ENCODE results near the gene ZBTB7C. TPM values are rescaled to one million over a fixed set of nuclear protein-coding genes. Genes with fewer than 3 reads are reported as not detected.

ZBTB7C gene
- total and polyA plus RNA-seq, 4 donors: 0.19 to 1.1 (median 0.45) TPM

DNA sequence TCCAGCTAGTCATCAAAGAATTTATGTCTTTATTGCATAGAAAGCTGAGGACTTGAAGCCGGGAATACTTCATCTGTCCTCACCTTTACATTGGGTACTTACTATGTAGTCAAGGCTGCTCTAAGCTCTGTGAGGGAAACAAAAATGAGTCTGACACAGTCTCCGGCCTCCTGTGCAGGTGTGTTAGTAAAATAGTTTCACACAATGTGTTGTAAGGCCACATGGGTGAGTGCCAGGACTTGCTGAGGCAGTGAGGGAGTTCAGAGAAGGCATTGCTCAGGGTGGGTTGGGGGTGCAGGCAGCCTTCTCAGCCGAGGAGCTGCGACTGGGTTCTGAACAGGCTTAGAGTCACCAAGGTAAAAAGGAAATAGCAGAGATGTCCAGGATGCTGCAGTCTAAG is 424.2 kb downstream of the ZBTB7C start (continued):
- TF ChIP-seq ZBTB33 (IDR thresholded peaks at IDR 0.05) (no peak), SP1 (IDR thresholded peaks at IDR 0.05) (no peak), HNF4A (conservative IDR thresholded peaks at IDR 0.05) (no peak)

DNA sequence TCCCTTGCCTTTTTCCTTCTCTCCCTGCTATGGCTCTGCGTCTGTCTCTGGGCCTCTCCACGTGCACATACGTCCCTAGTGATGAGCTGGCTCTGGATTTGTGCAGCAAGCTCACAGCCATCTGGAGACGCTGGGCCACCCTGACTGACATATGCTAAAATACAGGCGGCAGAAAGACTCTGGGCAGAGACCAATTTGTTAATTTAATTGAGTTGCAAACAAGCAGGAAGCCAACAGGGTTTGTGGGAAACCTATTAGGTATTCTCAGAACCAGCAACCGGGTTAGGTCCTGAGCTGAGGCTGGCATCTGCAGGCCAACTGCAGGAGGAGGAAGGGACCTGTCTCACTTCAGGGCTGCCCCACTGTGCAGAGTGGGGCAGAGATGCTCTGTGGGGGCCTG is 425.2 kb downstream of the ZBTB7C start:
- Histone ChIP-seq H3K4me1 (ENCODE audit: control insufficient read depth in 4 of 4, insufficient read depth in 4 of 4, low read length in 3 of 4) (no peaks in the 10 kb centered on the region), H3K27ac (ENCODE audit: low read depth in 1 of 2, low read length in 2 of 2) (no peak overlapping the region), H3K4me3 (ENCODE audit: low read depth in 1 of 3, low read length in 3 of 3) (no peak overlapping the region), H3K9me3 (ENCODE audit: control insufficient read depth in 4 of 4, low read length in 3 of 4) (no peaks in the 10 kb centered on the region), H3K9ac (ENCODE audit: low read depth in 1 of 2, low read length in 2 of 2) (no peak overlapping the region), H3K27me3 (ENCODE audit: control insufficient read depth in 4 of 4, insufficient read depth in 4 of 4, low read length in 3 of 4) (no peaks in the 10 kb centered on the region), H3K36me3 (ENCODE audit: control insufficient read depth in 4 of 4, insufficient read depth in 3 of 4, low read depth in 1 of 4, low read length in 3 of 4) (no peaks in the 10 kb centered on the region)
- DNase-seq (ENCODE audit: low spot score): no peak
- WGBS: 86% methylated on average over 6 of the region's 6 CpGs
- TF ChIP-seq RAD21 (IDR thresholded peaks at IDR 0.05) (no peak), HNF4G (IDR thresholded peaks at IDR 0.05) (no peak), RXRA (IDR thresholded peaks at IDR 0.05) (no peak), REST (IDR thresholded peaks at IDR 0.05) (no peak), MAX (IDR thresholded peaks at IDR 0.05) (no peak), ZBTB33 (IDR thresholded peaks at IDR 0.05) (no peak)

GRCh38 chr18:47983055-47983454 is 426.1 kb downstream of the ZBTB7C start:
- Histone ChIP-seq H3K27ac (ENCODE audit: low read depth in 1 of 2, low read length in 2 of 2) (no peak overlapping the region), H3K9me3 (ENCODE audit: control insufficient read depth in 4 of 4, low read length in 3 of 4) (no peaks in the 10 kb centered on the region), H3K36me3 (ENCODE audit: control insufficient read depth in 4 of 4, insufficient read depth in 3 of 4, low read depth in 1 of 4, low read length in 3 of 4) (no peaks in the 10 kb centered on the region), H3K9ac (ENCODE audit: low read depth in 1 of 2, low read length in 2 of 2) (no peak overlapping the region), H3K27me3 (ENCODE audit: control insufficient read depth in 4 of 4, insufficient read depth in 4 of 4, low read length in 3 of 4) (no peaks in the 10 kb centered on the region), H3K4me1 (ENCODE audit: control insufficient read depth in 4 of 4, insufficient read depth in 4 of 4, low read length in 3 of 4) (no peaks in the 10 kb centered on the region), H3K4me3 (ENCODE audit: low read depth in 1 of 3, low read length in 3 of 3) (no peak overlapping the region)
- 86% methylated on average over 2 of the region's 2 CpGs for WGBS
- TF ChIP-seq FOXA1 (IDR thresholded peaks at IDR 0.05) (no peak), CTCF (IDR thresholded peaks at IDR 0.05; ENCODE audit: low read depth, low read length, missing input control) (no peak), FOXA2 (IDR thresholded peaks at IDR 0.05) (no peak), HNF4G (IDR thresholded peaks at IDR 0.05) (no peak), EGR1 (IDR thresholded peaks at IDR 0.05; ENCODE audit: low read depth in 2 of 2) (no peak), YY1 (IDR thresholded peaks at IDR 0.05) (no peak), RXRA (IDR thresholded peaks at IDR 0.05) (no peak)
- DNase-seq (ENCODE audit: low spot score): no peak

Measured in liver (tissue), 9 donors.